GM18498 (cell line): ENCODE results near the gene TECPR1.

Experiments used
- ATAC-seq: cut with Tn5 transposase; IDR thresholded peaks from one replicate; pipeline ENCODE4 v1.9.1; 2021; ENCODE audit warnings: mild to moderate bottlenecking, moderate library complexity; ENCODE audit not compliant: unreplicated experiment

Gene TECPR1

GRCh38 chr7:98213888-98214810 is 37.9 kb downstream of the TECPR1 start:
- no peak for ATAC-seq

- no peak for ATAC-seq
Measured at GRCh38 chr7:98213296-98213887, 38.6 kb downstream of the TECPR1 start.

- no peak for ATAC-seq
Measured at GRCh38 chr7:98212532-98213041, 39.4 kb downstream of the TECPR1 start.

GRCh38 chr7:98211676-98212531 is 40.1 kb downstream of the TECPR1 start:
- no peak for ATAC-seq

- peak; percentile 46 for ATAC-seq
Measured at GRCh38 chr7:98211221-98211675, 40.8 kb downstream of the TECPR1 start, which contains the start of gene BHLHA15. Gene BHLHA15 (plus strand): TSS chr7:98211439. CDS start chr7:98212310, 871 bp downstream.

- ATAC-seq = no peak
Measured at GRCh38 chr7:98210513-98211220, 41.4 kb downstream of the TECPR1 start.

GRCh38 chr7:98209166-98209920 is 42.7 kb downstream of the TECPR1 start:
- no peak for ATAC-seq

GRCh38 chr7:98206451-98207330 is 45.3 kb downstream of the TECPR1 start:
- no peak for ATAC-seq

GRCh38 chr7:98205162-98205845 is 46.7 kb downstream of the TECPR1 start:
- no peak for ATAC-seq

- ATAC-seq = no peak
Measured at GRCh38 chr7:98204670-98205069, 47.4 kb downstream of the TECPR1 start.

- ATAC-seq = no peak
Measured at GRCh38 chr7:98203964-98204605, 47.9 kb downstream of the TECPR1 start.

GRCh38 chr7:98203261-98203963 is 48.6 kb downstream of the TECPR1 start:
- ATAC-seq = peak; percentile 33

- peak; percentile 90 for ATAC-seq
Measured at GRCh38 chr7:98202367-98203195, 49.5 kb downstream of the TECPR1 start.

- ATAC-seq = peak; percentile 42
Measured at GRCh38 chr7:98200364-98200763, 51.7 kb downstream of the TECPR1 start.

GRCh38 chr7:98199131-98199530 is 52.9 kb downstream of the TECPR1 start:
- no peak for ATAC-seq
